NCI-H1694 (cell line): ENCODE measurements around the gene DHX40.
"Not testable (repeated sequence)": the region's sequence is repeated elsewhere in the genome, so short reads cannot be mapped to it uniquely, and the experiment has no call there.

Experiments used
- DNase-seq: peaks from one replicate; lab custom pipeline; 2025; lab: John Stamatoyannopoulos, UW

DHX40 gene

GRCh38 chr17:59561042-59561441 lies 4.4 kb upstream of the DHX40 start:
- peak; percentile 4 for DNase-seq

DNA sequence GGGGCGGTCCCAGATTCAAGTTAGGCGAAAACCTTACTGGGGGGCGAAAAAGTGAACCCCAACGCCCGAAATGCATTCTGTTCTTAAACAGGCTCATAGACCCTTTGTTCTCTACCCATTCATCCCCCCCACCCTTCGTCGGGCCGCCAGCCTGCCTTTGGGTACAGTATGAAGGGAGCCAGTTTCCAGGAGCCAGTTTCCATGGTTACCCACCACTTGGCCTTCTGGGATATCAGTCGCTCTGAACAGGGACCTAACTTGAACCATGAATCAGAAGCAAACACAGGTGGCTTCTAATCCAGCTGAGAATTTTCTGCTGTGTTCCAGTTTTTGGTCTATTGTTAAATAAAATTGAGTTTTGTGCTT lies 532 bp downstream of the DHX40 start:
- DNase-seq: peak; percentile 66

GRCh38 chr17:59569151-59569550 lies 3.7 kb downstream of the DHX40 start:
- not testable (repeated sequence) for DNase-seq

GRCh38 chr17:59572301-59572924 lies 7.0 kb downstream of the DHX40 start:
- no peak for DNase-seq

DNA sequence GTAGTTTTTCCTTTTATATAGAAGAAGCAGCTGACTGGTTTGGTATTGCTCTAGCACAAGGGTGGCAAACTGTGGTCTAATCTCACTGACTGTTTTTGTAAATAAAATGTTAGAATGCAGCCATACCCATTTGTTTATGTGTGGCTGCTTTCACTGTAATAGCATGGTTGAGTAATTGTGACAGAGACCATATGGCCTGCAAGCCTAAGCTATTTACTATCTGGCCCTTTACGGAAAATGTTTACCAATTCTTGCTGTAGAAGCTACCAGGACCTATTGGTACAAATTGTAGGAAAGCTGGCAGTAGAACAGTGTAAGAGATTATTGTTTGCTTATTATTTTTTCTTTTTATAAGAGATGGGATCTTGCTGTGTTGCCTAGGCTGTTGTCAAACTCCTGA lies 18.8 kb downstream of the DHX40 start:
- not testable (repeated sequence) for DNase-seq

- no peak for DNase-seq
These were observed 34.8 kb downstream of the DHX40 start for GRCh38 chr17:59600169-59600568.

- DNase-seq: no peak
These were observed 35.7 kb downstream of the DHX40 start for GRCh38 chr17:59601130-59601529.

- DNase-seq: no peak
These were observed 41.7 kb downstream of the DHX40 start for GRCh38 chr17:59607061-59607460.

GRCh38 chr17:59607817-59608403 lies 42.5 kb downstream of the DHX40 start:
- DNase-seq: peak; percentile 43

GRCh38 chr17:59611503-59611902 lies 46.1 kb downstream of the DHX40 start:
- DNase-seq: no peak

GRCh38 chr17:59616253-59616920 lies 51.0 kb downstream of the DHX40 start:
- DNase-seq: no peak

GRCh38 chr17:59617156-59617732 lies 51.8 kb downstream of the DHX40 start:
- no peak for DNase-seq

DNA sequence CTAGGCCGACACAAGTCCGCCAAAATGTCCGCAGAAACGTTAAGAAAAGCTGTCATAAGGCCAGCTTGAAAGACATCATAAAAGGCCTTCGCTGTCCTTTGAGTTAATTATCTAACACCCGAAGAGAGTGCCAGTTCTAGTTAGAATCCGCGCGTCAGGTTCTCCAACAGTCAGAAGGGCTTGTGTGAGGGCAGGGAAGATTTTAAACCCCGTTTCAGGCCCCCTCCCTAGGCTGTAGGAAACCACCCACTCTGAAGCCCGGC lies 53.6 kb downstream of the DHX40 start:
- DNase-seq: no peak

DNA sequence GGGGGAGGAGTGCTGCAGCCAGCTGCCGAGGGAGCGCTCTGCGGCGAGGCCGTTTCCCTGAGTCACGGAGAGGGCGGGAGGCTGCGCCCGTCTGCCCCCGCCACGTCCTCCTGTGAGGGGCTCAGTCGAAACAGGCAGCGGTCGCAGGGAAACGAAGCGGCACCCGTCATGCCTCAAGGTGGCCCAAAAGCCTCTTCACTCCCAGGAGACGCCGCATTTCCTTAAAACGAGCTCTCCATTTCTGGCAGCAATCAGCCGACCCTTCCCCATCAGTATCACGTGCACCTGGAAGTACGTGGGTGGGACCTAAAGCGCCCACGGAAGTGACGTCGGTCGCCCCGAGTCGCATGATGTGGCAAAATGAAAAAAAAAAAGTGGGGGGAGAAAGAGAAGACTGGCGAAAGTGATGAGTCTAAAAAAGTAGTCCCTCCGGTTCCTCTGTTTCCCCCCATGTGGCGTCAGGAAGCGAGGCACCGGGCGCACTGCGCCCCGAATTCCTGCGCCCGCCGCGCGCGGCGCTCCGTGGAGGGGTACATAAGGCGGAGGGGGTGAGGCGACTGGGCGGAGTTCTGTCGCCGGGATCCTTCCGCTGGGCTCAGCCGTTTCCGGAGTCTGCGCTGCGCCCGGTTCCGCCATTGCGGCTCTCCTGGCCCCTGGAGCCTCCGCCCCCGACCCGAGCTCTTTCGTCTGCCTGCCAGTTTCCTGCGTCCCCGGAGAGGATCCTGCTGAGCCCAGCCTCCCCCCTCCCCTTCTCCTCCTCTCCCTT lies 54.1 kb downstream of the DHX40 start, which contains the start of gene CLTC:
TSS of gene CLTC (plus strand) at position 598 of the 766 bp plus-strand sequence. CDS start 237 bp downstream, outside the sequence.
- DNase-seq: peak; percentile 86

DNA sequence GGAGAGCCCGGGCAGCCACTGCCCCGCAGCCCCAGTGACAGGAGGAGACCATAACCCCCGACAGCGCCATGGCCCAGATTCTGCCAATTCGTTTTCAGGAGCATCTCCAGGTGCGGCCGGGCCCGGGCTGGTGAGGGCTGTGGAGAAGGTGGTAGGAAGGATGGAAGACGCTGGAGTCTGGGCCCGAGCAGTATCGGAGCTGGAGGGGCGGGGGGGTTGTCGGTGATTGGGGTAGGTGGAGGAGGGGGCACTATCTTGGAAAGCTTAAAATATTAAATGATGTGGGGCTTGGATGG lies 54.6 kb downstream of the DHX40 start:
- no peak for DNase-seq

DNA sequence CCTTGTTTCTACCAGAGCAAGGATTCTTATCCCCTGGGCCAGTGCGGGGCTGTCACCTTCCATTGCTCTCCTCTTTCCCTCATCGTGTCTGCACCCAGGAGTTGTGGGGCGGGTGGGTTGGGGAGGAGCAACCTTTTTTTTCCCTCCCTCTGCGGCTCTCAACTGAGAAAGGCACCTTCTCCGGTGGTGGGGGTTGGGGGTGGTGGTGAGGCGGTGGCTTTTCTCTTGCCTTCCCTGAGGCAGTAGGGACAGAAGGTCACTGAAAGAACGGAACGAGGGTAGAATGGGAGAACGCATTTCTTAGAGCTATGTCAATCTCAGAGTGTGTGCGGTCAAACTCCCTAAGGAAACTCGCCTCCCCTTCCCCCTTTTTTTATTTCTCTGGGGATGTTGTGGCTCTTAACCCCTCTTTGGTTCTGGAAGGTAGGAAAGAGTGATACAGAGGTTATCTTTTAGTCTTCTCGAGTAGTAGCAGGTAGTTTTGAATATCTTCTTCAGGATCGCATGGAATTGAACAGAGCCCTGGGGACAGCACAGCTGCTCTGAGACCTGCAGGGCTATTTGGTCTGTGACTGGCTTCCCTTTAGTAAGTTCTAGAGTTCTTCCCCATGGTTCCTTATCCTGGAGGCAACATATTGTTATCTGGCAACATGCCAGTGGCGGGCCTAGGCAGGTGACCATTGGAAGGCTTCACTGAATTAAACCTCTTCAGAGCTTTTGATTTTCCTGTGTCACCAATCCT lies 55.3 kb downstream of the DHX40 start:
- peak; percentile 26 for DNase-seq

GRCh38 chr17:59621771-59622170 lies 56.4 kb downstream of the DHX40 start:
- DNase-seq: no peak

- no peak for DNase-seq
These were observed 57.7 kb downstream of the DHX40 start for GRCh38 chr17:59623151-59623550.

- no peak for DNase-seq
These were observed 61.3 kb downstream of the DHX40 start for GRCh38 chr17:59626756-59627155.

DNA sequence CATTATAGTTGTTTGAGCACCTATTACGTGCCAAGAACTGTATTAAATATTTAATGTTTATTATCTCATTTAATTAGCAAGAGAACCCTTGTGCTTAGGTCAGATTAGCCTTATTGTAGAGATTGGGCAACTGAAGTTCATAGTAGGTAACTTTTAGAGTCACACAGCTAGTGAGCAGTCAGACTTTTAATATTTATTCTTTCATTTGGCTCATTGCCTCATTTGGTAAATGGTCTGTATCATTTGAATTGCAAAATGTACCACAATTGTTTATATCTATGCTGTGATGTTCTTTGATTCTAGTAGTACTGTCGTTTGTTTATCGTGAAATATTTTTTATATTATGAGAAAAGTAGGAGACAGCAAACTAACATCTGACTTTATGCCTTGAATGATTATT lies 61.9 kb downstream of the DHX40 start:
- no peak for DNase-seq

- no peak for DNase-seq
These were observed 62.4 kb downstream of the DHX40 start for GRCh38 chr17:59627770-59628171.

DNA sequence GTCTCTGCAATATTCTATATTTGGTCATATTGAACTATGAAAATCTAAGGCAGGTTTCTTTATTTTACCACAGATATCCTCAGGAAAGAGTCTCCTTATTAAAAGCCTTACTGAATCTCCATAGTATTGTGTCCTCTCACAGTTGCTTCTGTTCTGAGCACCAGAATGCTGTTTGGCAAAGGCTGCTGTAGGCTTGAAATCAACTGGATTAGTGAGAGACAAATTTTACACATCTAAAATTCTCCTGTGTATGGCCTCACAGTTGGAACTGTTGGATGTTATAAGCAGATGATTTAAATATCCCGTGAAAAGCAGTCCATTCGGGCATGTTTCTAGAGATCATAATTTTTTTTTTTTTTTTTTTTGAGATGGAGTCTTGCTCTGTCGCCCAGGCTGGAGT lies 63.8 kb downstream of the DHX40 start:
- no peak for DNase-seq
